Omental fat pad (tissue), 4 donors: Measurements from ENCODE around the gene RIPOR1. TPM values are rescaled to one million over a fixed set of nuclear protein-coding genes. Genes with fewer than 3 reads are reported as not detected.

Experiments
- ATAC-seq: fragments of 150-250 bp; one replicate; pipeline ENCODE4 v1.9.1; 2016; ENCODE audit warnings: mild to moderate bottlenecking, moderate library complexity; ENCODE audit not compliant: low FRiP score
- DNase-seq: peaks from one replicate; pipeline ENCODE4 v3.0.0-alpha.2; 2019; ENCODE audit warnings: low spot score
- total RNA-seq, 4 donors: library from RNA; depleted of rRNA; stranded (reverse); fragments of >200 nt; gene quantifications; one replicate each; pipeline ENCODE4 v1.1.0, GENCODE V29; 2016
- TF ChIP-seq, protein P1 (sequence below), 3 donors: fragments of 450-650 bp; IDR thresholded peaks; one replicate each; pipeline ENCODE4 v1.5.1; 2016 to 2017; ENCODE audit warnings: antibody characterized with exemption in 3 of 3, mild to moderate bottlenecking in 3 of 3, moderate library complexity in 2 of 3

RIPOR1 gene, protein sequence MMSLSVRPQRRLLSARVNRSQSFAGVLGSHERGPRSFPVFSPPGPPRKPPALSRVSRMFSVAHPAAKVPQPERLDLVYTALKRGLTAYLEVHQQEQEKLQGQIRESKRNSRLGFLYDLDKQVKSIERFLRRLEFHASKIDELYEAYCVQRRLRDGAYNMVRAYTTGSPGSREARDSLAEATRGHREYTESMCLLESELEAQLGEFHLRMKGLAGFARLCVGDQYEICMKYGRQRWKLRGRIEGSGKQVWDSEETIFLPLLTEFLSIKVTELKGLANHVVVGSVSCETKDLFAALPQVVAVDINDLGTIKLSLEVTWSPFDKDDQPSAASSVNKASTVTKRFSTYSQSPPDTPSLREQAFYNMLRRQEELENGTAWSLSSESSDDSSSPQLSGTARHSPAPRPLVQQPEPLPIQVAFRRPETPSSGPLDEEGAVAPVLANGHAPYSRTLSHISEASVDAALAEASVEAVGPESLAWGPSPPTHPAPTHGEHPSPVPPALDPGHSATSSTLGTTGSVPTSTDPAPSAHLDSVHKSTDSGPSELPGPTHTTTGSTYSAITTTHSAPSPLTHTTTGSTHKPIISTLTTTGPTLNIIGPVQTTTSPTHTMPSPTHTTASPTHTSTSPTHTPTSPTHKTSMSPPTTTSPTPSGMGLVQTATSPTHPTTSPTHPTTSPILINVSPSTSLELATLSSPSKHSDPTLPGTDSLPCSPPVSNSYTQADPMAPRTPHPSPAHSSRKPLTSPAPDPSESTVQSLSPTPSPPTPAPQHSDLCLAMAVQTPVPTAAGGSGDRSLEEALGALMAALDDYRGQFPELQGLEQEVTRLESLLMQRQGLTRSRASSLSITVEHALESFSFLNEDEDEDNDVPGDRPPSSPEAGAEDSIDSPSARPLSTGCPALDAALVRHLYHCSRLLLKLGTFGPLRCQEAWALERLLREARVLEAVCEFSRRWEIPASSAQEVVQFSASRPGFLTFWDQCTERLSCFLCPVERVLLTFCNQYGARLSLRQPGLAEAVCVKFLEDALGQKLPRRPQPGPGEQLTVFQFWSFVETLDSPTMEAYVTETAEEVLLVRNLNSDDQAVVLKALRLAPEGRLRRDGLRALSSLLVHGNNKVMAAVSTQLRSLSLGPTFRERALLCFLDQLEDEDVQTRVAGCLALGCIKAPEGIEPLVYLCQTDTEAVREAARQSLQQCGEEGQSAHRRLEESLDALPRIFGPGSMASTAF
- total RNA-seq = 10 to 100 TPM; 27.4 to 91.1 (median 64.8) TPM

DNA sequence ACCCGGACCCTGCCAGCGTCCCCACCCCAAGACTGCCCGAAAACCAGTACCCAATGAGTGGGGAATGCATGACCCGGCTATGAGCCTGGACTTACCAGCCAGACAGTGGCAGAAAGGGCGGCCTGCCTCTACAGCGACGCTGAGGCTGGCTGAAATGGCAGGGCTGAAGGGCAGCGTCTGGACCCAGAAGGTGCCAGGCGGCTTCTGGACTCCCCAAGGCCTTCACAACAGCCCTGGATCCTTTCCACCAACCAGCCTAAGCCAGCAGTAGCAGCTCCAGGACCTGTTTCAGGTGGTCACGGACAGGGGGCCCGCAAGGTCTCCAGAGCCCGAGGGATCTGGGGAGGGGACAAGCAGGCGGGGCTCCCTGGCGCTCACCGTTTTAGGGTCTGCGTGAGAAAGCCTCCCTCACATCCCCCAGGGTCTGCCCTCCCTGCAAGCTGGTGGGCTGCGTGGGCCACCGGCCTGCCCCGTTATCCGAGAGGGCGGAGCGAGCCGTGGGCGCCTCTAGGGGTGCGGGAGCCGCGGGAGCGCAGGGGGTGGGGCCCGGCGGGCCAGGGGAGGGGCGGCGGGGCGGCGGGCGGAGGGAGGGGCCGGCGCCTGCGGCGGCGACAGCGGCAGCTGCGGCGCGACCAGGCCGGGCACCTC is at the start of gene RIPOR1:
RIPOR1 (plus strand) TSS at position 608 of the 648 bp plus-strand sequence. CDS start 9,618 bp downstream, outside the sequence.
- TF ChIP-seq, protein P1, sequence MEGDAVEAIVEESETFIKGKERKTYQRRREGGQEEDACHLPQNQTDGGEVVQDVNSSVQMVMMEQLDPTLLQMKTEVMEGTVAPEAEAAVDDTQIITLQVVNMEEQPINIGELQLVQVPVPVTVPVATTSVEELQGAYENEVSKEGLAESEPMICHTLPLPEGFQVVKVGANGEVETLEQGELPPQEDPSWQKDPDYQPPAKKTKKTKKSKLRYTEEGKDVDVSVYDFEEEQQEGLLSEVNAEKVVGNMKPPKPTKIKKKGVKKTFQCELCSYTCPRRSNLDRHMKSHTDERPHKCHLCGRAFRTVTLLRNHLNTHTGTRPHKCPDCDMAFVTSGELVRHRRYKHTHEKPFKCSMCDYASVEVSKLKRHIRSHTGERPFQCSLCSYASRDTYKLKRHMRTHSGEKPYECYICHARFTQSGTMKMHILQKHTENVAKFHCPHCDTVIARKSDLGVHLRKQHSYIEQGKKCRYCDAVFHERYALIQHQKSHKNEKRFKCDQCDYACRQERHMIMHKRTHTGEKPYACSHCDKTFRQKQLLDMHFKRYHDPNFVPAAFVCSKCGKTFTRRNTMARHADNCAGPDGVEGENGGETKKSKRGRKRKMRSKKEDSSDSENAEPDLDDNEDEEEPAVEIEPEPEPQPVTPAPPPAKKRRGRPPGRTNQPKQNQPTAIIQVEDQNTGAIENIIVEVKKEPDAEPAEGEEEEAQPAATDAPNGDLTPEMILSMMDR (IDR thresholded peaks at IDR 0.05) = no peak
- ATAC-seq (peak; percentile 28), DNase-seq (no peak)

DNA sequence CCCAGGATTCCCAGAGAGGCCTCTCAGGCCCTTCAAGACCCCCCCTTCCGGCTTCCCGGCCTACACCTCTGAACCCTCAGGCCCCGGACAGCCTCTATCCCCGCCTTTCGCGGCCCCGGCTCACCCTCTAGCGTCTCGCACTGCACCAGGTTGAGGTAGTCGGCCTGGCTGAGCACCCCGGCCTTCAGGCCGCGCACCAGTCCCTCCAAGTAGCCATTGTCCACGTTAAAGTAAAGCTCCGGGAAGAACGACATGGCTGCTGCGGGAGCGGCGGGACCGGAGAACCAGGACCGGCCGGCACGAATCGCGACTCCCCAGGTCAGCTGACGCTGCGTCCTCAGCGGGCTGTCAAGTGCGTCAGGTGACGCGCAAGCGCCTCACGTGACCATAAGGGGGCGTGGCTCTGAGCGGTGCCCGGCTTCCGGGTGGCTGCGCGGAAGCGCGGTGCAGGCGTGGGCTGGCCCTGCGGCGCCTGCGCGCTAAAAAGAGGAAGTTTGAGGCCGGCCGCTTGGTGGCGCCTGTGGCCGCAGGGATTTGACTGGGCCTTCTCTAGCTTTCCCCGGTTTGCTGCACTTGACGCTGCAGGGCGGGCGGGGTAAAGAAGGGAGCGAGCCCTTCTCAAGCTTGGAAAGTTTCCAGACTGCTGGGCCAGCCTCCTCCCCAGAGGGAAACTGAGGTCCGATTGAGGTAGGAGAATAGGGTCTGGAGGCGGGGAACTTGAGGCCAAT is 47.6 kb upstream of the RIPOR1 start, which contains the start of gene ATP6V0D1:
ATP6V0D1 (minus strand) TSS at position 325 of the 728 bp plus-strand sequence; CDS start at position 254, 71 bp downstream.
- DNase-seq (peak; percentile 98), ATAC-seq (peak; percentile 93)
- TF ChIP-seq, protein P1 (IDR thresholded peaks at IDR 0.05) = peak in 2 of 3 donors; percentile 20 to 64

DNA sequence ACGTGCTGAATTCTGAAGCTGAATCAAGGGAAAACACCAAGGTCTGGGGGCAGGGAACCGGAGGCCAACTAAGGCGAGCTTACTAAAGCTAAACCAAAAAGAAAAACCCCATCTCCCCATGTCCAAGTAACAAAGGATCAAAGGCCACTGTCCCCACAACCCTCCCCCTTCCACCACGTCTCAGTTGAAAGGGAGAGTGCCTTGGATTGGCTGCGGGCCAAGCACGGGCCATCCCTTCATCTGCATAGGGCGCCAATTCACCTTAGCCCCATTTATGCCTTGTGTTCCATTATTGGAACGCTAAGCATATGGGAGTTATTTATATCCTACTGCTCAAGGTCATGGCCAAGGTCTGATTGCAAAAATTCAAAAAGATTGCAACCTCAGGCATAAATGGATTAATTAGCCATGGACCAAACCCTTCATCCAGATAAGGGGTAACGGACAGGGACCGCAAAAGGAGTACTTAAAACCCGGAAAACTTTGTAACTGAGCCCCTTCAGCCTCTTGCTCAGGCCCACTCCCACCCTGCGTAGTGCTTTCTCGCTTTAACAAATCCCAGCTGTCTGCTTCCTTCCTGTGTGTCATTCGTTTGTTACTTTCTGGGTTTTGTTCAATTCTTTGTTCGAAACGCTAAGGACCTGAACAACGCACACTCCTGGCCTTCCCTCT is 46.9 kb upstream of the RIPOR1 start:
- ATAC-seq (peak; percentile 10), DNase-seq (no peak)
- TF ChIP-seq, protein P1 (IDR thresholded peaks at IDR 0.05) = no peak

DNA sequence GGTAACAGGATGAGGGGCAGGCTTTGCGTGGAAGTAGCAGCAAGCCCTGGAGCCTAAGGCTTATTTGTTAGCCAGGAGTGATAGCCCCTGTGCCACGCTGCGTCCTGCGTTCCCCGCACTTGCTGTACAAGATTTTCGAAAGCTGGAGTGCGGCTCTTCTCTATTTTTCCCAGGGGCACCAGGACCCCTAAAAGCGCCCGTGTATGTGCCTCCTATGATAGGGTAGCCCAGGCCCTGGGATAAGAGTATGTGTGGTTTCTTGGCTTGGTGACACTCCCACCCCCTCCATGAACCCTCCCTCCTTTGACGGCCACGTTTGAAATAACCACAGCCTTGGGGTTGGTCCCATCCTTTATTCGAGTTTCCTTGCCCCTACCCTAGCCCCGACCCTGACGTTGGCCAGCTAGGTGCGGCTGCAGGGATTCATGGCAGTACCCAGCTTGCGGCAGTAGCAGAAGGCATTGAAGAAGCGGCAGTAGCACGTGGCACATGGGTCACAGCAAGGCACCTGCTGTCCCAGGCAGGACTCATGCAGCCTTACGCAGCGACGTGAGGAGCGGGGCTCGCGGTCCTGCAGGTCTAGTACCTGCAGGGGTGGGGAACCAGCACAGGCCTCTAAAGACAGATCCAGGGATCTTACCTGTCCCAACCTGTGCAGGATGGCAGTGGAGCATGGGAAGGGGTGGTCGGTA is 46.2 kb upstream of the RIPOR1 start:
- TF ChIP-seq, protein P1 (IDR thresholded peaks at IDR 0.05) = no peak
- ATAC-seq = no peak
- DNase-seq = no peak

DNA sequence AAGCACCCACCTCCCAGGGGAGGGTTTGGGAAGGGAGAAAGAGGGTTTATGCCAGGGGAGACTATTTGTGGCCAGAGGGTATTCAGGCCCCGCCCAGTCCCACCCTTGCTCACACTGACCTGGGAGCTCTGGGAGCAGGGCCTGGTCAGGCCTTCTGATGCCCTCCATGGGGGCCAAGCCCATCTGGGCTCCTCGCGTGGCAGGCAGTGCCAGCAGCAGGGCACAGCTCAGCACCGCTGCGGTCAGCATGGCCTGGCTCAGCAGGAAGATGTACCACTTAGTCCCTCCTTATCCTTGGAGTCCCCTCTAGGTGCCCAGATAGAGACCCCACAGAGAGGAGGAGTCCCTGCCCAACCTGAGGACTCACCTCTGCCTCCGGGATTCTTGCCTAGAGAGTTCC is 45.5 kb upstream of the RIPOR1 start, which contains the start of gene AGRP:
AGRP (minus strand) TSS at position 398 of the 400 bp plus-strand sequence; CDS start at position 249, 149 bp downstream.
- TF ChIP-seq, protein P1 (IDR thresholded peaks at IDR 0.05) = no peak
- DNase-seq (no peak), ATAC-seq (no peak)
